ENCODE results near the gene MSI2. TPM values are rescaled to one million over a fixed set of nuclear protein-coding genes. Genes with fewer than 3 reads are reported as not detected.

MSI2 gene
- total RNA-seq, 1 donor from 2014 or later, result 67.9 TPM

DNA sequence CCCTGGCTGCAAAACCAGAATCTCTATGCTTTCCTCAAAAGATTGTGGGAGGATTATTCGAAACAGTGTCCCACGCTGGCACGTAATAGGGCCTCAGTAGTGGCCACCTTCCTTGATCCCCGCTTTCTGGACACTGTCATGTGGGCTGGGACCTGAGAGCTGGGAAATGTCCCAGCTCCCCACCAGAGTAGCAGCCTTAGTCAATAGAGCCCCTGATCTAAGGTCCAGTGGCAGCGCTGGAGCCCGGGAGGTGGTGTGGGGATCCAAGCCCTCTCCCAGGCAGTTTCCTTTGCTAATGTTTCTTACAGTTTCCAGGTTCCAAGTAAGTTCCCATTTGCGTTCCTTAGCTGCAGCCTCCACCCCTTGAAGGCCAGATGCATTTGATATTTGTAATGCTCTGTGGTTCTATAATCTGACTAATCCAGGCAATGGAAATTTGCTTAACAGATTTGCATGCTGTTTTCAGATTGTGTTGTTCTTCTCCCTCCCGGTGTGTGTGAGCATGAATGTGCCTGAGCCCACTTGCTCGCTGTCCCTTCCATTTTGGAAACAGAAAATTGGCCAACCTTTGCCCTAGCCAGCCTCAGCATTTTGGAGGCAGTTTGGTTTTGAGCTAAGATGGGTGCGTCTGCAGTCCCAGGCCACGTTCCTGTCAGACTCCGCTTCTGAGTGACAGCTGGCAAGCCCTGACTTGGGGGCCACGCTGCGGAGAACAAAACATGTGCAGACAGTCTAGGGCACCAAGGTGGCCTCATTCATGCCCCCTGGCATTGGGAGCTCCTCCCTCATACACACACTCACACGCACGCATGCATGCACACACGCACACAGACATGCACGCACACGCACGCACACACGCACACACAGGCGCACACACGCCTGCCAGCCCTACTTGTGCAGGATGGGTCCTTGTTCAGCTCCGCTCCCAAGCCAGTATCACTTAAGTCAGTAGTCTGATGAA lies 419.4 kb downstream of the MSI2 start:
- no peaks in the 10 kb centered on the region for H3K36me3 ChIP-seq (ENCODE audit: insufficient read depth, low read length)
- H3K9me3 ChIP-seq (ENCODE audit: insufficient read depth, low read depth, low read length), result no peaks in the 10 kb centered on the region
- H3K27ac ChIP-seq (ENCODE audit: low read depth, low read length), result no peak overlapping the region
- H3K4me1 ChIP-seq (ENCODE audit: insufficient read depth, low read length), result peaks cover 9% of the 10 kb centered on the region
- H3K9ac ChIP-seq (ENCODE audit: low read length), result no peak overlapping the region
- H3K9me3 Mint-ChIP-seq (ENCODE audit: unreplicated experiment), result peaks cover 2% of the 10 kb centered on the region
- H3K27me3 Mint-ChIP-seq (ENCODE audit: low read depth, unreplicated experiment), result no peaks in the 10 kb centered on the region
- H3K4me3 Mint-ChIP-seq (ENCODE audit: unreplicated experiment), result no peak overlapping the region
- H3K4me3 ChIP-seq (ENCODE audit: insufficient read depth, low read depth, low read length), result no peak overlapping the region
- FAIRE-seq (no peak), DNase-seq (ENCODE audit: low read depth) (no peak)
- H3K36me3 Mint-ChIP-seq (ENCODE audit: low read depth, unreplicated experiment), result peaks cover 15% of the 10 kb centered on the region
- H3K79me2 ChIP-seq (ENCODE audit: insufficient read depth, low read length), result no peaks in the 10 kb centered on the region
- no peak overlapping the region for H3K4me2 ChIP-seq (ENCODE audit: low read length)
- H4K20me1 ChIP-seq (ENCODE audit: insufficient read depth, low read length), result no peaks in the 10 kb centered on the region
- H3K27me3 ChIP-seq (ENCODE audit: insufficient read depth, low read length), result no peaks in the 10 kb centered on the region
- no peak for TF ChIP-seq EZH2 (IDR thresholded peaks at IDR 0.05; ENCODE audit: insufficient read depth, low read length)
- TF ChIP-seq, protein P1, sequence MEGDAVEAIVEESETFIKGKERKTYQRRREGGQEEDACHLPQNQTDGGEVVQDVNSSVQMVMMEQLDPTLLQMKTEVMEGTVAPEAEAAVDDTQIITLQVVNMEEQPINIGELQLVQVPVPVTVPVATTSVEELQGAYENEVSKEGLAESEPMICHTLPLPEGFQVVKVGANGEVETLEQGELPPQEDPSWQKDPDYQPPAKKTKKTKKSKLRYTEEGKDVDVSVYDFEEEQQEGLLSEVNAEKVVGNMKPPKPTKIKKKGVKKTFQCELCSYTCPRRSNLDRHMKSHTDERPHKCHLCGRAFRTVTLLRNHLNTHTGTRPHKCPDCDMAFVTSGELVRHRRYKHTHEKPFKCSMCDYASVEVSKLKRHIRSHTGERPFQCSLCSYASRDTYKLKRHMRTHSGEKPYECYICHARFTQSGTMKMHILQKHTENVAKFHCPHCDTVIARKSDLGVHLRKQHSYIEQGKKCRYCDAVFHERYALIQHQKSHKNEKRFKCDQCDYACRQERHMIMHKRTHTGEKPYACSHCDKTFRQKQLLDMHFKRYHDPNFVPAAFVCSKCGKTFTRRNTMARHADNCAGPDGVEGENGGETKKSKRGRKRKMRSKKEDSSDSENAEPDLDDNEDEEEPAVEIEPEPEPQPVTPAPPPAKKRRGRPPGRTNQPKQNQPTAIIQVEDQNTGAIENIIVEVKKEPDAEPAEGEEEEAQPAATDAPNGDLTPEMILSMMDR (IDR thresholded peaks at IDR 0.05; ENCODE audit: insufficient read depth, low read depth, low read length), result no peak
- no peak overlapping the region for H3K27ac Mint-ChIP-seq (ENCODE audit: unreplicated experiment)
- H2AFZ ChIP-seq (ENCODE audit: low read depth, low read length), result no peak overlapping the region
- peaks cover 9% of the 10 kb centered on the region for H3K4me1 Mint-ChIP-seq (ENCODE audit: low read depth, unreplicated experiment)

DNA sequence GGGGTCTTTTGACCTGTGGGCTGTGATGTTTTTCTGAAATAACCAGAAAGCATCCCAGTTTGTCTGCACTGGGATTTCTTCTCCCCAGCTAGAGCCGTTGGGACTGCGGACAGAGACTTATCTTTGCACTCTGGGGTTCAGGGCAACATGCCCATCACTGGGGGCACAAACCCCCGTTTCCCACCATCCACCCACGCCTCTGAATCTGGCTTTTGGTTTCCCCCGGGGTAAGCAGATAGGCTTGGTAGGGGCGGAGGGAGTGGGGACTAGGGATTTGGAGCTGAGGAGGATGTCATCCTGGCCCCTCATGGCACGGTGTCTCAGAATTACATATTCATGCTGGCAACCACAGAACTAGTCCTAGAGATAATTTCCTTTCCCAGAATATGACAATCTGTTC lies 420.2 kb downstream of the MSI2 start:
- Histone ChIP-seq H3K4me2 (ENCODE audit: low read length) (no peak overlapping the region), H4K20me1 (ENCODE audit: insufficient read depth, low read length) (no peaks in the 10 kb centered on the region), H2AFZ (ENCODE audit: low read depth, low read length) (no peak overlapping the region), H3K36me3 (ENCODE audit: insufficient read depth, low read length) (no peaks in the 10 kb centered on the region), H3K9me3 (ENCODE audit: insufficient read depth, low read depth, low read length) (no peaks in the 10 kb centered on the region), H3K27ac (ENCODE audit: low read depth, low read length) (no peak overlapping the region), H3K4me1 (ENCODE audit: insufficient read depth, low read length) (peaks cover 9% of the 10 kb centered on the region), H3K9ac (ENCODE audit: low read length) (no peak overlapping the region), H3K27me3 (ENCODE audit: insufficient read depth, low read length) (no peaks in the 10 kb centered on the region), H3K79me2 (ENCODE audit: insufficient read depth, low read length) (no peaks in the 10 kb centered on the region), H3K4me3 (ENCODE audit: insufficient read depth, low read depth, low read length) (no peak overlapping the region)
- Mint-ChIP-seq H3K4me3 (ENCODE audit: unreplicated experiment) (no peak overlapping the region), H3K4me1 (ENCODE audit: low read depth, unreplicated experiment) (peaks cover 9% of the 10 kb centered on the region), H3K9me3 (ENCODE audit: unreplicated experiment) (peaks cover 2% of the 10 kb centered on the region), H3K36me3 (ENCODE audit: low read depth, unreplicated experiment) (peaks cover 15% of the 10 kb centered on the region), H3K27ac (ENCODE audit: unreplicated experiment) (no peak overlapping the region), H3K27me3 (ENCODE audit: low read depth, unreplicated experiment) (no peaks in the 10 kb centered on the region)
- TF ChIP-seq EZH2 (IDR thresholded peaks at IDR 0.05; ENCODE audit: insufficient read depth, low read length), result no peak
- TF ChIP-seq, protein P1 (IDR thresholded peaks at IDR 0.05; ENCODE audit: insufficient read depth, low read depth, low read length), result no peak
- FAIRE-seq, result no peak
- DNase-seq (ENCODE audit: low read depth), result no peak

DNA sequence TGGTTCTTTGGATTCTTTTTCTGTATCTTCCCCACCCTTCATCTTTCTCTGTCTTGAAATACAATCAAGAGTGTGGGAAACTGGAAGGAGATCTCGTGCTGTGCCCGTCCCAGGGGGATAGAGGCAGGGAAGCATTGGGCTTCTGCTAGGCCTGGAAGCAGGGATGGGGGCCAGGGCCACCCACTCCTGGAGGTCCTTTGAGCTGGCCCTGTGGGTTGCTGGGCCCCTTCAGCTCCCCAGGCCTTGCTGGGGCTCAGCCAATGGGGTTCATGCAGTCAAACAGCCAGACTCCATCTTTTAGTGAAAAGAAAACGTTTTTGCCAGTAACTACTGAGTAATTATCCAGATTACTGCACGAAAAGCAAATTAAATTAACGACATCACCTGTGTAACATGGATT lies 421.0 kb downstream of the MSI2 start:
- Histone ChIP-seq H3K36me3 (ENCODE audit: insufficient read depth, low read length) (no peaks in the 10 kb centered on the region), H3K4me1 (ENCODE audit: insufficient read depth, low read length) (peaks cover 1% of the 10 kb centered on the region), H3K4me2 (ENCODE audit: low read length) (no peak overlapping the region), H3K79me2 (ENCODE audit: insufficient read depth, low read length) (no peaks in the 10 kb centered on the region), H3K27ac (ENCODE audit: low read depth, low read length) (no peak overlapping the region), H3K9me3 (ENCODE audit: insufficient read depth, low read depth, low read length) (no peaks in the 10 kb centered on the region), H3K27me3 (ENCODE audit: insufficient read depth, low read length) (no peaks in the 10 kb centered on the region), H2AFZ (ENCODE audit: low read depth, low read length) (no peak overlapping the region), H3K9ac (ENCODE audit: low read length) (no peak overlapping the region), H3K4me3 (ENCODE audit: insufficient read depth, low read depth, low read length) (no peak overlapping the region), H4K20me1 (ENCODE audit: insufficient read depth, low read length) (no peaks in the 10 kb centered on the region)
- H3K4me3 Mint-ChIP-seq (ENCODE audit: unreplicated experiment), result no peak overlapping the region
- peaks cover 15% of the 10 kb centered on the region for H3K36me3 Mint-ChIP-seq (ENCODE audit: low read depth, unreplicated experiment)
- H3K9me3 Mint-ChIP-seq (ENCODE audit: unreplicated experiment), result peaks cover 2% of the 10 kb centered on the region
- peaks cover 5% of the 10 kb centered on the region for H3K4me1 Mint-ChIP-seq (ENCODE audit: low read depth, unreplicated experiment)
- TF ChIP-seq EZH2 (IDR thresholded peaks at IDR 0.05; ENCODE audit: insufficient read depth, low read length), result no peak
- TF ChIP-seq, protein P1 (IDR thresholded peaks at IDR 0.05; ENCODE audit: insufficient read depth, low read depth, low read length), result no peak
- no peak overlapping the region for H3K27ac Mint-ChIP-seq (ENCODE audit: unreplicated experiment)
- no peaks in the 10 kb centered on the region for H3K27me3 Mint-ChIP-seq (ENCODE audit: low read depth, unreplicated experiment)
- DNase-seq (ENCODE audit: low read depth) (no peak), FAIRE-seq (no peak)
